Gastroesophageal sphincter (tissue), 3 donors: ENCODE measurements around the gene KNDC1.

Experiments used
- EP300 ChIP-seq: sonication (generic); formaldehyde crosslinking; IDR thresholded peaks from one replicate; pipeline ENCODE4 v1.6.1; 2017; ENCODE audit warnings: antibody characterized with exemption, mild to moderate bottlenecking
- POLR2A ChIP-seq, 2 donors: fragments of 450-650 bp; IDR thresholded peaks; one replicate each; pipeline ENCODE4 v1.6.1; 2017; ENCODE audit warnings: antibody characterized with exemption in 2 of 2, mild to moderate bottlenecking in 2 of 2, moderate library complexity in 1 of 2
- TF ChIP-seq, protein P1 (sequence below), 4 experiments: fragments of 200-600 bp in 2 of 4; fragments of 450-650 bp in 2 of 4; sonication (generic) in 1 of 4; IDR thresholded peaks; one replicate each; pipeline ENCODE4 v1.5.1; 2017 to 2019; ENCODE audit warnings: antibody characterized with exemption in 4 of 4, mild to moderate bottlenecking in 2 of 4, moderate library complexity in 2 of 4

DNA sequence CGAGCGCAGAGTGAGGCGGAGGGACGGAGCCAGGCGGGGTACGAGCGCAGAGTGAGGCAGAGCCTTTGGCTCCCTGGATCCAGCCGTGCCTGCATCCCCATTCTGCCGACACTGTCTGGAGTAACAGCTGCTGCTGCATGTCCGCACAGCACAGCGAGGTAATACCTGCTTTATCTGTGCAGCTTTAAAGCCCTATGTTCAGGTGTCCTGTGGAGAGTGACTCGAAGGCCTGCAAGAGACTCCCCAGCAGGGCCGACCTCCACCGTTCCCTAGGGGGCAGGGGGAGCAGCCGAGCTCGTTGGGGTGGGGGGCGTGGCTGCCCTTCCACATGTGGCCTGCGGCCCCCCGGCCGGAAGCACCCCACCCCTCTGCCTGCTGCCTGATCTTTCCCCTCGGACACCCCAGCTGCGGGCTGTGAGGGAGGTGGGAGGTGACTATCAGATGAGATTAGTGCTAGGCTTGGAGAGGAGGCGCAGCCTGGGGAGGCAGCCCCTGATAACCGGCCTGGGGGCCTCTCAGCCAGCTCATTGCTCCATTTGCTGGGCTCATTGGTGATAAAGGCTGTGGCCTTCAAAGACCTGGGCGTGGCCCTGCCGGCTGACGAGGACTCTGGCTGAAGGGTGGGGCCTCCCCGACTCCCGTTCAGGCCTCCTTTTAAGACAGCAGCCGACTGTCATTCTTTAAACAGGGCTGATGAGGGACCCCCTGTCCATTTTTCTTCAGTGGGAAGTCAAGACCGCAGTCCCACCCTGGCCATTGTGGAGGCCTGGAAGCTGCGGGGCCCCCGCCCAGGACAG is 85.6 kb downstream of the KNDC1 start:
- TF ChIP-seq, protein P1, sequence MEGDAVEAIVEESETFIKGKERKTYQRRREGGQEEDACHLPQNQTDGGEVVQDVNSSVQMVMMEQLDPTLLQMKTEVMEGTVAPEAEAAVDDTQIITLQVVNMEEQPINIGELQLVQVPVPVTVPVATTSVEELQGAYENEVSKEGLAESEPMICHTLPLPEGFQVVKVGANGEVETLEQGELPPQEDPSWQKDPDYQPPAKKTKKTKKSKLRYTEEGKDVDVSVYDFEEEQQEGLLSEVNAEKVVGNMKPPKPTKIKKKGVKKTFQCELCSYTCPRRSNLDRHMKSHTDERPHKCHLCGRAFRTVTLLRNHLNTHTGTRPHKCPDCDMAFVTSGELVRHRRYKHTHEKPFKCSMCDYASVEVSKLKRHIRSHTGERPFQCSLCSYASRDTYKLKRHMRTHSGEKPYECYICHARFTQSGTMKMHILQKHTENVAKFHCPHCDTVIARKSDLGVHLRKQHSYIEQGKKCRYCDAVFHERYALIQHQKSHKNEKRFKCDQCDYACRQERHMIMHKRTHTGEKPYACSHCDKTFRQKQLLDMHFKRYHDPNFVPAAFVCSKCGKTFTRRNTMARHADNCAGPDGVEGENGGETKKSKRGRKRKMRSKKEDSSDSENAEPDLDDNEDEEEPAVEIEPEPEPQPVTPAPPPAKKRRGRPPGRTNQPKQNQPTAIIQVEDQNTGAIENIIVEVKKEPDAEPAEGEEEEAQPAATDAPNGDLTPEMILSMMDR (IDR thresholded peaks at IDR 0.05) = no peak
- TF ChIP-seq POLR2A (IDR thresholded peaks at IDR 0.05) = no peak
- no peak for TF ChIP-seq EP300
